Breast epithelium (tissue), 4 donors: Measurements from ENCODE around the gene DYRK1A. TPM values are rescaled to one million over a fixed set of nuclear protein-coding genes. Genes with fewer than 3 reads are reported as not detected.

Experiments used
- DNase-seq, 2 donors: peaks; one replicate each; pipeline ENCODE4 v3.0.0-alpha.2; 2019; ENCODE audit warnings: low spot score in 2 of 2
- H3K27ac ChIP-seq, 2 donors: fragments of 200-600 bp; sonication (generic) in 1 of 2; one replicate each; pipeline ENCODE4 v1.5.1; 2016 to 2019; ENCODE audit warnings: mild to moderate bottlenecking in 1 of 2
- H3K27me3 ChIP-seq, 2 donors: fragments of 200-600 bp; sonication (generic) in 1 of 2; one replicate each; pipeline versions ENCODE4 v1.5.1 to v1.6.0; 2017 to 2019; ENCODE audit warnings: control low read depth in 1 of 2, mild to moderate bottlenecking in 1 of 2
- H3K36me3 ChIP-seq: fragments of 200-600 bp; one replicate; pipeline ENCODE4 v1.5.1; 2019
- H3K4me1 ChIP-seq, 2 donors: fragments of 200-600 bp; sonication (generic); one replicate each; pipeline ENCODE4 v1.5.1; 2016 to 2019; ENCODE audit warnings: control low read depth in 1 of 2
- H3K4me3 ChIP-seq, 3 donors: fragments of 200-600 bp; sonication (generic); 1 replicate in 2 of 3; 2 replicates in 1 of 3; pipeline ENCODE4 v1.5.1; 2016 to 2019; ENCODE audit warnings: mild to moderate bottlenecking in 3 of 3, moderate library complexity in 2 of 3
- H3K9me3 ChIP-seq, 2 donors: fragments of 200-600 bp; sonication (generic) in 1 of 2; one replicate each; pipeline ENCODE4 v1.5.1; 2016 to 2019; ENCODE audit warnings: control low read depth in 1 of 2
- POLR2A ChIP-seq: fragments of 450-650 bp; IDR thresholded peaks from one replicate; pipeline ENCODE4 v1.6.1; 2016; ENCODE audit warnings: antibody characterized with exemption, mild to moderate bottlenecking, moderate library complexity
- POLR2AphosphoS5 ChIP-seq, 3 donors: sonication (generic); formaldehyde crosslinking; IDR thresholded peaks; one replicate each; pipeline ENCODE4 v1.6.1; 2017; ENCODE audit warnings: antibody characterized with exemption in 3 of 3
- intact Hi-C: fragments of 100-400 bp; cut with DNase I; formaldehyde crosslinking; loops from one replicate; pipeline ENCODE4 v1.15.1; 2023; ENCODE audit warnings: low total_unique reads
- total RNA-seq, 3 donors: library from RNA; depleted of rRNA; stranded (reverse); fragments of >200 nt; gene quantifications; one replicate each; pipeline ENCODE4 v1.1.0, GENCODE V29; 2016
- TF ChIP-seq, protein P1 (sequence below), 3 donors: fragments of 450-650 bp; IDR thresholded peaks; one replicate each; pipeline ENCODE4 v1.5.1; 2016 to 2017; ENCODE audit warnings: antibody characterized with exemption in 3 of 3, mild to moderate bottlenecking in 3 of 3, moderate library complexity in 3 of 3

DYRK1A gene
- total RNA-seq, 3 donors from 2014 or later = 71.7 to 138 (median 93.1) TPM

DNA sequence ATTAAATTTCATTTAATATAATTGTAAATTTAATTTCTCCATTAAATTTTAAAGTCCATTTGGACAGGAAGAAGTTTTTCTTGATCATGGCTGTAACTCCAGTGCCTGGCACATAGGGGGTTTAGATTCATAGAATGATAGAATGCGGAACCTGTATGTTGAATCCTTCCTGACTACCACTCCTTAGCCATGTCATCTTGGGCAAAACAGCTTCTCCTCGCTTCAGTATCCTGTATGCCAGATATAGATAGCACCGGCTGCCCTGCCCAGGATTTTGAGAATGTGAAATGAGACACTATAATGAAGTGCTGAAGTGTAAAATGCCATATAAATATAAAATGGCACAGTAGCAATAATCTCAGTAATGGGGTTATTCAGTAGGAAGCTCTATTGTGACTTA is 6.4 kb downstream of the DYRK1A start:
- Histone ChIP-seq H3K4me1 (peaks cover 0 to 9% of the 10 kb centered on the region in 2 donors), H3K27me3 (no peaks in the 10 kb centered on the region), H3K9me3 (no peaks in the 10 kb centered on the region), H3K4me3 (no peak overlapping the region), H3K27ac (peak overlapping the region in 1 of 2 donors; percentile 12), H3K36me3 (no peaks in the 10 kb centered on the region)
- TF ChIP-seq POLR2A = no peak
- TF ChIP-seq, protein P1, sequence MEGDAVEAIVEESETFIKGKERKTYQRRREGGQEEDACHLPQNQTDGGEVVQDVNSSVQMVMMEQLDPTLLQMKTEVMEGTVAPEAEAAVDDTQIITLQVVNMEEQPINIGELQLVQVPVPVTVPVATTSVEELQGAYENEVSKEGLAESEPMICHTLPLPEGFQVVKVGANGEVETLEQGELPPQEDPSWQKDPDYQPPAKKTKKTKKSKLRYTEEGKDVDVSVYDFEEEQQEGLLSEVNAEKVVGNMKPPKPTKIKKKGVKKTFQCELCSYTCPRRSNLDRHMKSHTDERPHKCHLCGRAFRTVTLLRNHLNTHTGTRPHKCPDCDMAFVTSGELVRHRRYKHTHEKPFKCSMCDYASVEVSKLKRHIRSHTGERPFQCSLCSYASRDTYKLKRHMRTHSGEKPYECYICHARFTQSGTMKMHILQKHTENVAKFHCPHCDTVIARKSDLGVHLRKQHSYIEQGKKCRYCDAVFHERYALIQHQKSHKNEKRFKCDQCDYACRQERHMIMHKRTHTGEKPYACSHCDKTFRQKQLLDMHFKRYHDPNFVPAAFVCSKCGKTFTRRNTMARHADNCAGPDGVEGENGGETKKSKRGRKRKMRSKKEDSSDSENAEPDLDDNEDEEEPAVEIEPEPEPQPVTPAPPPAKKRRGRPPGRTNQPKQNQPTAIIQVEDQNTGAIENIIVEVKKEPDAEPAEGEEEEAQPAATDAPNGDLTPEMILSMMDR (IDR thresholded peaks at IDR 0.05) = no peak
- no peak for TF ChIP-seq POLR2AphosphoS5 (IDR thresholded peaks at IDR 0.05)
- intact Hi-C loops = no loop called here
- no peak for DNase-seq

DNA sequence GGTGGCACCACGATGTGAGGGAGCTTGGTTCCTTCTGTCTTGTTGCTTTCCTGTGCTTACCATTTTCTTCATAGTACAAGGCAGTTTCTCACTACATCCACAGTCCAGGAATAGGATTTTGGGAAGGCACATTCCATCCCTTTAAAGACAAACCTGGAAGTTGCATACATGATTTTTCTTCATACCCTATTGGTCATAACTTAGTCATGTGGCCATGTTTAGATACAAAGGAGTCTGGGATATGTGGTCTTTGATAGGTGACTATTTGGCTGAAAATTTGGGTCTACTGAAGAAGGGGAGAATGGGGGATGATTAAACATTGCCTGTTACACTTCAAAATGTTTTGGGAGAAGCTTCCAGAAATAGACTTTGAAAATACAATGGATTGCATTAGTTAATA is 7.0 kb downstream of the DYRK1A start:
- Histone ChIP-seq H3K4me1 (peaks cover 0 to 9% of the 10 kb centered on the region in 2 donors), H3K9me3 (no peaks in the 10 kb centered on the region), H3K4me3 (no peak overlapping the region), H3K27me3 (no peaks in the 10 kb centered on the region), H3K36me3 (no peaks in the 10 kb centered on the region), H3K27ac (peak overlapping the region in 1 of 2 donors; percentile 12)
- intact Hi-C loops = no loop called here
- DNase-seq = no peak
- TF ChIP-seq, protein P1 (IDR thresholded peaks at IDR 0.05) = no peak
- TF ChIP-seq POLR2A (no peak), POLR2AphosphoS5 (IDR thresholded peaks at IDR 0.05) (no peak)

DNA sequence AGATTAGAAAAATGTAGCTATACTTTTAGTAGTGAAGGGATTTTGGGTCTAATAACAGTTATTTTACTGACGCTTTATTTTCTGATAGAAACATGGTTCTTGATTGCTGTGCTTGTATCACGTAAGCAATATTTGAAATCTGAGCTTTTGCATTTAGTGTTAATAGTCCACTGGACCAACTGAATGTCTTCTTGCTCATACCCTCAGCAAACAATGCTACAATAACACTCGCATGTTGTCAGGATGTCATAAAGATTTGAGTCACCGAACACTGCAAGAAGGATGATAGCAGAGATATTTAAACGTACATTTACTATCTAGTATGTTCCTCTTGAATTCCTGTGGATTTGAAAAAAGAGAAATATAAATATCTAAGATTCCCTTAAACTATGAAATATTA is 7.5 kb downstream of the DYRK1A start:
- intact Hi-C loops = no loop called here
- H3K27ac ChIP-seq = no peak overlapping the region

GRCh38 chr21:37375866-37376574 is 9.4 kb downstream of the DYRK1A start:
- Histone ChIP-seq H3K27me3 (no peaks in the 10 kb centered on the region), H3K9me3 (no peaks in the 10 kb centered on the region), H3K4me1 (no peaks in the 10 kb centered on the region), H3K4me3 (no peak overlapping the region), H3K27ac (no peak overlapping the region), H3K36me3 (no peaks in the 10 kb centered on the region)
- intact Hi-C loops = no loop called here
- DNase-seq = no peak
- TF ChIP-seq, protein P1 (IDR thresholded peaks at IDR 0.05) = no peak
- no peak for TF ChIP-seq POLR2AphosphoS5 (IDR thresholded peaks at IDR 0.05)
- TF ChIP-seq POLR2A = no peak

More for the DNA sequence above, 7.5 kb downstream of the DYRK1A start:
- H3K36me3 ChIP-seq = no peaks in the 10 kb centered on the region
- no peak for DNase-seq
- H3K4me1 ChIP-seq = peaks cover 0 to 9% of the 10 kb centered on the region in 2 donors
- no peak overlapping the region for H3K4me3 ChIP-seq
- TF ChIP-seq POLR2A (no peak), POLR2AphosphoS5 (IDR thresholded peaks at IDR 0.05) (no peak)
- TF ChIP-seq, protein P1 (IDR thresholded peaks at IDR 0.05) = no peak
- H3K27me3 ChIP-seq = no peaks in the 10 kb centered on the region
- H3K9me3 ChIP-seq = no peaks in the 10 kb centered on the region

DNA sequence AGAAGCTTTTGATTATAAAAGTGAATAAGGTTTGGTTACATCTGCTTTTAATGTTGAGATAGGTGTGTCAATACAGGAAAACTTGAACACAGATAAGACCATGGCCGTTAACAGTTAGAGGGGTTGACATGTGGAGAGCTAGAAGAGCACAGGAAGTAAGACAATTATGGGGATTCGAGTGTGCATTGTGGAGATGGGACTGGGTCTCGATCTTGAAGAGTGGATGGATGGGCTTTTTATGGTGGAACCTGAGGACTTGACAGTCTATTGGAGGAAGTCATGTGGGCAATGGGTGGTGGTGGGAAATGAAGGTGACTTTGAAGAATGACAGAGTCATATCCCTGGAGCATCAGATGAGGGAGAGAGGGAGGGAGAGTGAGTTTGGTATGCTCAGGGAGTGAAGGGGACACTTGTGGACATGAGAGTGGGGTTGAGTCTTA is 12.1 kb downstream of the DYRK1A start:
- no peak for TF ChIP-seq POLR2A
- TF ChIP-seq, protein P1 (IDR thresholded peaks at IDR 0.05) = no peak
- Histone ChIP-seq H3K4me3 (no peak overlapping the region), H3K36me3 (no peaks in the 10 kb centered on the region), H3K27me3 (no peaks in the 10 kb centered on the region), H3K27ac (no peak overlapping the region), H3K9me3 (no peaks in the 10 kb centered on the region), H3K4me1 (no peaks in the 10 kb centered on the region)
- intact Hi-C loops = no loop called here
- DNase-seq = no peak
